Kidney epithelial cell (primary cell): Measurements from ENCODE around the gene PRRT1. TPM values are rescaled to one million over a fixed set of nuclear protein-coding genes. Genes with fewer than 3 reads are reported as not detected.

Experiments
- DNase-seq: peaks from one replicate; pipeline ENCODE4 v3.0.0-alpha.2; 2010; ENCODE audit warnings: low read depth
- H3K27me3 ChIP-seq: 2 replicates; pipeline ENCODE4 v1.6.0; 2011; ENCODE audit warnings: low read length; ENCODE audit not compliant: control insufficient read depth, insufficient read depth
- H3K36me3 ChIP-seq: 2 replicates; pipeline ENCODE4 v1.5.1; 2011; ENCODE audit warnings: low read length; ENCODE audit not compliant: control insufficient read depth, insufficient read depth
- H3K4me3 ChIP-seq: 2 replicates; pipeline ENCODE4 v1.5.1; 2011; ENCODE audit warnings: low read depth, mild to moderate bottlenecking, control low read depth, low read length
- total RNA-seq: library from RNA; depleted of rRNA; stranded (reverse); fragments of >200 nt; gene quantifications from 2 replicates; pipeline ENCODE4 v1.2.3, GENCODE V29; 2015
- TF ChIP-seq, protein P1 (sequence below): IDR thresholded peaks from 2 replicates; pipeline ENCODE4 v1.5.1; 2011; ENCODE audit warnings: mild to moderate bottlenecking, moderate library complexity, low read length, control low read depth, inconsistent platforms; ENCODE audit not compliant: insufficient read depth, poor library complexity, severe bottlenecking

Gene PRRT1
- total RNA-seq, 1 donor from 2014 or later = not detected

- Histone ChIP-seq H3K27me3 (no peaks in the 10 kb centered on the region), H3K36me3 (peaks cover 4% of the 10 kb centered on the region), H3K4me3 (no peak overlapping the region)
- TF ChIP-seq, protein P1, sequence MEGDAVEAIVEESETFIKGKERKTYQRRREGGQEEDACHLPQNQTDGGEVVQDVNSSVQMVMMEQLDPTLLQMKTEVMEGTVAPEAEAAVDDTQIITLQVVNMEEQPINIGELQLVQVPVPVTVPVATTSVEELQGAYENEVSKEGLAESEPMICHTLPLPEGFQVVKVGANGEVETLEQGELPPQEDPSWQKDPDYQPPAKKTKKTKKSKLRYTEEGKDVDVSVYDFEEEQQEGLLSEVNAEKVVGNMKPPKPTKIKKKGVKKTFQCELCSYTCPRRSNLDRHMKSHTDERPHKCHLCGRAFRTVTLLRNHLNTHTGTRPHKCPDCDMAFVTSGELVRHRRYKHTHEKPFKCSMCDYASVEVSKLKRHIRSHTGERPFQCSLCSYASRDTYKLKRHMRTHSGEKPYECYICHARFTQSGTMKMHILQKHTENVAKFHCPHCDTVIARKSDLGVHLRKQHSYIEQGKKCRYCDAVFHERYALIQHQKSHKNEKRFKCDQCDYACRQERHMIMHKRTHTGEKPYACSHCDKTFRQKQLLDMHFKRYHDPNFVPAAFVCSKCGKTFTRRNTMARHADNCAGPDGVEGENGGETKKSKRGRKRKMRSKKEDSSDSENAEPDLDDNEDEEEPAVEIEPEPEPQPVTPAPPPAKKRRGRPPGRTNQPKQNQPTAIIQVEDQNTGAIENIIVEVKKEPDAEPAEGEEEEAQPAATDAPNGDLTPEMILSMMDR = no peak
- no peak for DNase-seq
Observed at GRCh38 chr6:32168350-32168749, 16.6 kb upstream of the PRRT1 start.

- DNase-seq = no peak
- no peaks in the 10 kb centered on the region for H3K27me3 ChIP-seq
- H3K4me3 ChIP-seq = no peak overlapping the region
- TF ChIP-seq, protein P1 = no peak
- H3K36me3 ChIP-seq = peaks cover 4% of the 10 kb centered on the region
Observed at GRCh38 chr6:32167761-32168262, 16.1 kb upstream of the PRRT1 start.

GRCh38 chr6:32167154-32167760, 15.5 kb upstream of the PRRT1 start:
- TF ChIP-seq, protein P1 = no peak
- no peak overlapping the region for H3K4me3 ChIP-seq
- H3K36me3 ChIP-seq = peaks cover 4% of the 10 kb centered on the region
- no peaks in the 10 kb centered on the region for H3K27me3 ChIP-seq
- no peak for DNase-seq

- peaks cover 4% of the 10 kb centered on the region for H3K36me3 ChIP-seq
- H3K4me3 ChIP-seq = no peak overlapping the region
- H3K27me3 ChIP-seq = no peaks in the 10 kb centered on the region
- no peak for DNase-seq
- TF ChIP-seq, protein P1 = no peak
Observed at GRCh38 chr6:32166411-32167061, 14.8 kb upstream of the PRRT1 start.

- TF ChIP-seq, protein P1 = no peak
- DNase-seq = no peak
- H3K4me3 ChIP-seq = no peak within 1 kb of the TSS
- H3K27me3 ChIP-seq = no peaks in the 10 kb centered on the region
- peaks cover 1% of the 10 kb centered on the region for H3K36me3 ChIP-seq
Observed at GRCh38 chr6:32164295-32164694, 12.6 kb upstream of the PRRT1 start, which contains the start of gene EGFL8. Gene EGFL8, plus strand, starts transcription at chr6:32164595. Its CDS starts 1,571 bp downstream, at chr6:32166166.
